ENCODE results near the gene BCKDK. TPM values are rescaled to one million over a fixed set of nuclear protein-coding genes. Genes with fewer than 3 reads are reported as not detected.

The BCKDK gene
- polyA plus RNA-seq, 1 of the 3 experiments (the other 2 are of a cell fraction), result 73.2 TPM

- TF ChIP-seq PBX3 (IDR thresholded peaks at IDR 0.05) (no peak), JUND (IDR thresholded peaks at IDR 0.05) (no peak), MXI1 (IDR thresholded peaks at IDR 0.05; ENCODE audit: low read depth, low read length) (no peak), FOXJ3 (CRISPR knock-in tag; IDR thresholded peaks at IDR 0.05) (no peak), SIN3A (IDR thresholded peaks at IDR 0.05; ENCODE audit: borderline replicate concordance, low read depth, low read length) (no peak), MEF2A (IDR thresholded peaks at IDR 0.05; ENCODE audit: borderline replicate concordance, low read depth) (no peak), USF2 (IDR thresholded peaks at IDR 0.05; ENCODE audit: borderline replicate concordance, low read depth, low read length) (no peak), RXRA (IDR thresholded peaks at IDR 0.05; ENCODE audit: borderline replicate concordance, low read depth) (no peak)
Observed at GRCh38 chr16:31128711-31129567, 20.8 kb downstream of the BCKDK start (continued).

DNA sequence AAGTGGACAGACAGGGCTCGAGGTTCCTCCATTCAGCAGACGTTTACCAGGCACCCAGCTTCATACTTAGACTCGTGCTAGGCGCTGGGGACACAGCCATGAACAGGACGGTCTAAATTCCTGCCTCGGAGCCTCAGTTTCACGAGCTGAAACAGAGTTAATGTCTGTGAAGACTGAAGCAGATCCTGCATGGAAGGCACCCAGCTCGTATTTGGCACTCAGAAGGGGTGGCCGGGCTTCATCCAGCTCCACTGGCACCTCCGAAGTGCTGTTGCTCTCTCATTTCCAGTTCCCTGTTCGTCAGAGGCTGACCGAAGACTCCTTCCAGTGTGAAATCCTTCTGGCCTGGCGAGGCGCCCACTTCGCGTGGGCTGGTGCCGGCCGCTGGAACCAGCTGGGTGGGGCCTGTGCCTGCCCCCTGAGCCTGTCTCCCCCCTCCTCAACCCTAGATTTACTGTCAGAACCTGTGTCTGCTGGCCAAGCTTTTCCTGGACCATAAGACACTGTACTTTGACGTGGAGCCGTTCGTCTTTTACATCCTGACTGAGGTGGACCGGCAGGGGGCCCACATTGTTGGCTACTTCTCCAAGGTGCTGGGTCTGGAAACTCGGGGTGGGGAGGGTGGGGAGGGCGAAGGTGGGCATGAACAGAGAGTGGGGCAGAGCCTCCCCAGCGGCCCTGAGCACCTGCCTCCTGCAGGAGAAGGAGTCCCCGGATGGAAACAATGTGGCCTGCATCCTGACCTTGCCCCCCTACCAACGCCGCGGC is 21.6 kb downstream of the BCKDK start:
- no peak for DNase-seq
- Histone ChIP-seq H3K36me3 (replicated peaks in 1 of 2; ENCODE audit: control insufficient read depth in 1 of 2, insufficient read depth in 2 of 2, low read length in 1 of 2) (peaks cover 0 to 13% of the 10 kb centered on the region in 2 experiments), H2AFZ (ENCODE audit: low read depth) (no peak overlapping the region), H3F3A (replicated peaks; ENCODE audit: insufficient read depth) (no peaks in the 10 kb centered on the region), H3K9ac (no peak overlapping the region), H3K9me3 (no peaks in the 10 kb centered on the region), H3K27ac (ENCODE audit: low read depth in 2 of 2, low read length in 1 of 2) (no peak overlapping the region), H3K9me2 (no peaks in the 10 kb centered on the region), H3K4me3 (ENCODE audit: low read depth in 2 of 2, low read length in 1 of 2) (no peak overlapping the region), H3K79me2 (ENCODE audit: insufficient read depth) (no peaks in the 10 kb centered on the region), H3K4me2 (no peak overlapping the region), H3K4me1 (ENCODE audit: control insufficient read depth in 1 of 2, insufficient read depth in 2 of 2, low read depth in 1 of 2, low read length in 1 of 2) (peaks cover 0 to 15% of the 10 kb centered on the region in 2 experiments; a peak in 1 of 4 replicates), H4K20me1 (ENCODE audit: insufficient read depth) (no peaks in the 10 kb centered on the region), H3K27me3 (ENCODE audit: insufficient read depth) (no peaks in the 10 kb centered on the region)
- CTCF ChIA-PET, result interaction anchor here (3.9 kb wide), 1 partner anchor 13 kb away, joined by 17 read pairs; no protein-coding TSS in a partner anchor
- 85% methylated on average over 20 of the region's 29 CpGs for WGBS (ENCODE audit: low lambda C conversion rate)
- TF ChIP-seq, protein P1, sequence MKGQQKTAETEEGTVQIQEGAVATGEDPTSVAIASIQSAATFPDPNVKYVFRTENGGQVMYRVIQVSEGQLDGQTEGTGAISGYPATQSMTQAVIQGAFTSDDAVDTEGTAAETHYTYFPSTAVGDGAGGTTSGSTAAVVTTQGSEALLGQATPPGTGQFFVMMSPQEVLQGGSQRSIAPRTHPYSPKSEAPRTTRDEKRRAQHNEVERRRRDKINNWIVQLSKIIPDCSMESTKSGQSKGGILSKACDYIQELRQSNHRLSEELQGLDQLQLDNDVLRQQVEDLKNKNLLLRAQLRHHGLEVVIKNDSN (IDR thresholded peaks at IDR 0.05; ENCODE audit: borderline replicate concordance, low read depth), result no peak
- TF ChIP-seq NRF1 (IDR thresholded peaks at IDR 0.05; ENCODE audit: low read depth, low read length), result no peak
- no peak for TF ChIP-seq FOXJ3 (CRISPR knock-in tag; IDR thresholded peaks at IDR 0.05)
- TF ChIP-seq FOXM1 (IDR thresholded peaks at IDR 0.05; ENCODE audit: low read depth), result no peak
- TF ChIP-seq EP300 (IDR thresholded peaks at IDR 0.05; ENCODE audit: borderline replicate concordance in 1 of 2, low read depth in 1 of 2, low read length in 1 of 2), result no peak
- no peak for TF ChIP-seq GABPA (IDR thresholded peaks at IDR 0.05; ENCODE audit: low read depth)
- no peak for TF ChIP-seq FOSL2 (IDR thresholded peaks at IDR 0.05; ENCODE audit: borderline replicate concordance, low read depth)
- no peak for TF ChIP-seq USF2 (IDR thresholded peaks at IDR 0.05; ENCODE audit: borderline replicate concordance, low read depth, low read length)
- POLR2A ChIA-PET, result interaction anchor here (1.1 kb wide), 1 partner anchor 12 kb away, joined by 5 read pairs; the partner anchor contains the start of gene KAT8
